Bronchial epithelial cell (primary cell): ENCODE data around the gene EGFR. TPM values are rescaled to one million over a fixed set of nuclear protein-coding genes. Genes with fewer than 3 reads are reported as not detected.

Experiments used
- DNase-seq: peaks from one replicate; pipeline ENCODE4 v3.0.0-alpha.2; 2010; ENCODE audit warnings: low read depth
- FAIRE-seq: peaks from 2 replicates; lab custom pipeline; 2011; peaks lifted over from hg19 to GRCh38; lab: Jason Lieb, UNC
- H3K27me3 ChIP-seq: 2 replicates; pipeline ENCODE4 v1.5.1; 2011; ENCODE audit warnings: low read length; ENCODE audit not compliant: control insufficient read depth, insufficient read depth
- H3K36me3 ChIP-seq: 2 replicates; pipeline ENCODE4 v1.5.1; 2011; ENCODE audit warnings: low read length; ENCODE audit not compliant: control insufficient read depth, insufficient read depth
- H3K4me3 ChIP-seq: 2 replicates; pipeline ENCODE4 v1.5.1; 2011; ENCODE audit warnings: mild to moderate bottlenecking, low read depth, low read length, control low read depth
- CTCF ChIP-seq: IDR thresholded peaks from 2 replicates; pipeline ENCODE4 v1.5.1; 2011; ENCODE audit warnings: mild to moderate bottlenecking, moderate library complexity, low read length, control low read depth, inconsistent platforms; ENCODE audit not compliant: insufficient read depth, severe bottlenecking
- total RNA-seq: library from RNA; depleted of rRNA; stranded (reverse); fragments of >200 nt; gene quantifications from 2 replicates; pipeline ENCODE4 v1.2.1, GENCODE V29; 2014

EGFR gene
- total RNA-seq, 1 donor from 2014 or later = 137 TPM

GRCh38 chr7:55061726-55062499, 43.1 kb downstream of the EGFR start:
- FAIRE-seq = no peak

DNA sequence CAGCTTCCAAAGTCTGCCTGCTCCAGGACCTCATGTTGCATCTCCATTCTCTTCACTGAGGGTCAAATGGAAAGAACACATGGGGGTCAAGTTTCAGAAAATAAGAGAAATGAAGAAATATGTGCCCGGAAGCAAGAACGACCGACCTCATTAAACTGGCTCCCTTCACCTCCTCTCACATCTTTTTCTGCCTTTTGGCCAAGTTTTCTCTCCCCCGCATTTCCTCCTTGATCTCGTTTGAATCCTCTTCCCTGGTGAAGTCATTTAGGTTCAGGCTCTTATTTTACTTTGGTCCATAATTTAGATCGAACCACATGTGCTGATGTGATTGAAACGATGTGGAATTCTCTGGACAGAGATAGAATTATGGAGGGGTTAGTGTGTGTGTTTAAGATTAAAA, 44.2 kb downstream of the EGFR start:
- Histone ChIP-seq H3K4me3 (no peak overlapping the region), H3K36me3 (peaks cover 35% of the 10 kb centered on the region), H3K27me3 (no peaks in the 10 kb centered on the region)
- FAIRE-seq (no peak), DNase-seq (no peak)
- TF ChIP-seq CTCF = no peak

More at GRCh38 chr7:55061726-55062499, 43.1 kb downstream of the EGFR start:
- TF ChIP-seq CTCF = no peak
- H3K36me3 ChIP-seq = peaks cover 28% of the 10 kb centered on the region
- no peaks in the 10 kb centered on the region for H3K27me3 ChIP-seq
- DNase-seq = no peak
- no peak overlapping the region for H3K4me3 ChIP-seq

GRCh38 chr7:55063633-55064032, 44.8 kb downstream of the EGFR start:
- FAIRE-seq (no peak), DNase-seq (peak; percentile 62)
- H3K27me3 ChIP-seq = no peaks in the 10 kb centered on the region
- no peak overlapping the region for H3K4me3 ChIP-seq
- TF ChIP-seq CTCF = no peak
- H3K36me3 ChIP-seq = peaks cover 36% of the 10 kb centered on the region

DNA sequence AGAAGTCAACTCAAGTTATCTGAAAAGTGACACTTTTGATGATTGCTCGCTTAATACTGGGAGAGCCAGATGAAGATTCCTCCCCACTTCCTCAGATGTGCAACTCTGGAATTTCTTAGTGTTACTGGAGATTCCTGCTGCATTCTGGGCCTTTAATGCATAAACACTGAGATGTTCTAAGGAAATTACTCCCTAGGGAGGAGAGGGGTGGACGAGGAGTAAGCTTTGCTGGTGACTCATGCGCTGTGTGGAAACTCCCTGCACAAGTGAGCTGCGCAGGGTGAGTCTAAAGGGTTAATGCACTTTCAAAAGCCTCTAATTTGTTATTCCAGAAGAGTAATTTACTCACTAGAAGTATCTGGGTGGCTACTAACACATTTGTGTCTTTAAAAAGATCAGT, 46.3 kb downstream of the EGFR start:
- FAIRE-seq (no peak), DNase-seq (peak; percentile 88)
- Histone ChIP-seq H3K4me3 (no peak overlapping the region), H3K27me3 (no peaks in the 10 kb centered on the region), H3K36me3 (peaks cover 39% of the 10 kb centered on the region)
- TF ChIP-seq CTCF = no peak

GRCh38 chr7:55065511-55066229, 46.9 kb downstream of the EGFR start:
- Histone ChIP-seq H3K36me3 (peaks cover 39% of the 10 kb centered on the region), H3K4me3 (no peak overlapping the region), H3K27me3 (no peaks in the 10 kb centered on the region)
- DNase-seq = peak; percentile 86
- TF ChIP-seq CTCF = no peak
- FAIRE-seq = no peak
